HepG2 (cell line): ENCODE measurements around the gene KCNMA1. TPM values are rescaled to one million over a fixed set of nuclear protein-coding genes. Genes with fewer than 3 reads are reported as not detected.

Experiments
- ATAC-seq: fragments of 200-7000 bp; cut with Tn5 transposase; 3 replicates; pipeline ENCODE4 v1.9.1; 2020; ENCODE audit warnings: mild to moderate bottlenecking, moderate library complexity
- BruUV-seq: library from RNA; stranded (reverse); fragments of 400-500 nt; replicated peaks from 2 replicates; lab custom pipeline; 2021; lab: Mats Ljungman, UMichigan
- CTCF ChIA-PET: fragments of 300-600 bp; formaldehyde crosslinking; extraction: SDS; loops from one replicate; lab custom pipeline; 2021; ENCODE audit warnings: low total read pairs, inconsistent platforms, low intra/inter-chr PET ratio; lab: Yijun Ruan, JAX
- POLR2A ChIA-PET: fragments of 350-600 bp; sonication (Branson Sonifier 250); formaldehyde crosslinking; loops from one replicate; lab custom pipeline; 2020; ENCODE audit warnings: antibody characterized with exemption, inconsistent platforms; lab: Yijun Ruan, JAX
- DNase-seq: peaks from one replicate; pipeline ENCODE4 v3.0.0-alpha.2; 2015; ENCODE audit warnings: low spot score
- FAIRE-seq: peaks from 3 replicates; lab custom pipeline; 2011; peaks lifted over from hg19 to GRCh38; lab: Jason Lieb, UNC
- H2AFZ ChIP-seq: one replicate; pipeline ENCODE4 v1.6.1; 2011; ENCODE audit warnings: low read length, inconsistent platforms
- H3K27ac ChIP-seq: fragments of 300-600 bp; 3 replicates; pipeline ENCODE4 v1.8.0; 2011; ENCODE audit warnings: mixed run types, mild to moderate bottlenecking, mixed read lengths, low read length, inconsistent platforms; ENCODE audit not compliant: insufficient read depth; ENCODE audit errors: extremely low read length
- H3K27me3 ChIP-seq, 2 experiments: fragments of 200-600 bp in 1 of 2; 2 replicates in 1 of 2; 3 replicates in 1 of 2; pipeline versions ENCODE4 v1.6.0 to v1.8.0; 2011; ENCODE audit warnings: low read length in 2 of 2, mild to moderate bottlenecking in 2 of 2, moderate library complexity in 2 of 2, inconsistent platforms in 1 of 2; ENCODE audit not compliant: insufficient read depth in 2 of 2, control insufficient read depth in 1 of 2
- H3K36me3 ChIP-seq, 2 experiments: fragments of 200-600 bp in 1 of 2; replicated peaks in 1 of 2; 2 replicates in 1 of 2; 3 replicates in 1 of 2; pipeline versions ENCODE4 v1.5.1 to v1.8.0; 2011; ENCODE audit warnings: low read length in 2 of 2, inconsistent platforms in 1 of 2; ENCODE audit not compliant: insufficient read depth in 2 of 2, control insufficient read depth in 1 of 2
- H3K4me1 ChIP-seq: 2 replicates; pipeline ENCODE4 v1.5.1; 2012; ENCODE audit warnings: low read length, inconsistent platforms; ENCODE audit not compliant: insufficient read depth
- H3K4me2 ChIP-seq: 2 replicates; pipeline ENCODE4 v1.6.0; 2011; ENCODE audit warnings: low read depth, low read length, inconsistent platforms
- H3K4me3 ChIP-seq, 3 experiments: fragments of 200-600 bp in 1 of 3; sonication (generic), shearing (Covaris generic) in 1 of 3; replicated peaks in 1 of 3; 2 replicates each; pipeline ENCODE4 v1.5.1; 2011 to 2016; ENCODE audit warnings: low read length in 3 of 3, inconsistent platforms in 2 of 3, low read depth in 2 of 3, mild to moderate bottlenecking in 2 of 3, control low read depth in 1 of 3, mixed read lengths in 1 of 3; ENCODE audit not compliant: insufficient read depth in 1 of 3
- H3K79me2 ChIP-seq: one replicate; pipeline ENCODE4 v1.6.1; 2011; ENCODE audit warnings: low read length, inconsistent platforms; ENCODE audit not compliant: insufficient read depth
- H3K9ac ChIP-seq: 2 replicates; pipeline ENCODE4 v1.6.0; 2011; ENCODE audit warnings: mild to moderate bottlenecking, low read depth, low read length, inconsistent platforms; ENCODE audit not compliant: insufficient read depth
- H3K9me3 ChIP-seq: 2 replicates; pipeline ENCODE4 v1.5.1; 2012; ENCODE audit warnings: mild to moderate bottlenecking, low read length
- H4K20me1 ChIP-seq: 2 replicates; pipeline ENCODE4 v1.6.0; 2011; ENCODE audit warnings: inconsistent platforms, mild to moderate bottlenecking, low read length, moderate library complexity; ENCODE audit not compliant: insufficient read depth
- ARNT ChIP-seq: fragments of 450-650 bp; IDR thresholded peaks from 2 replicates; pipeline ENCODE4 v1.6.1; 2017
- GATAD2A ChIP-seq: IDR thresholded peaks from 2 replicates; pipeline ENCODE4 v1.6.1; 2016
- GLI4 ChIP-seq: sonication (generic); formaldehyde crosslinking; IDR thresholded peaks from 2 replicates; pipeline ENCODE4 v1.5.1; 2020; ENCODE audit warnings: missing genetic modification reagents, mild to moderate bottlenecking, moderate library complexity, borderline replicate concordance
- ISL2 ChIP-seq: sonication (generic); formaldehyde crosslinking; IDR thresholded peaks from 2 replicates; pipeline ENCODE4 v1.5.0; 2020; ENCODE audit warnings: missing genetic modification reagents
- MEF2D ChIP-seq: sonication (generic); formaldehyde crosslinking; IDR thresholded peaks from 2 replicates; pipeline ENCODE4 v1.5.1; 2020; ENCODE audit warnings: mild to moderate bottlenecking, missing genetic modification reagents
- ZBTB34 ChIP-seq: sonication (generic); formaldehyde crosslinking; IDR thresholded peaks from 2 replicates; pipeline ENCODE4 v1.8.0; 2022; ENCODE audit warnings: mild to moderate bottlenecking, missing genetic modification reagents
- ZNF230 ChIP-seq: sonication (generic); formaldehyde crosslinking; IDR thresholded peaks from 2 replicates; pipeline ENCODE4 v1.4.0; 2020; ENCODE audit warnings: mild to moderate bottlenecking, missing genetic modification reagents
- ZNF326 ChIP-seq: sonication (generic); formaldehyde crosslinking; IDR thresholded peaks from 2 replicates; pipeline ENCODE4 v1.4.0; 2020; ENCODE audit warnings: missing genetic modification reagents, borderline replicate concordance
- ZNF451 ChIP-seq: sonication (generic); formaldehyde crosslinking; IDR thresholded peaks from 2 replicates; pipeline ENCODE4 v1.5.0; 2020; ENCODE audit warnings: mild to moderate bottlenecking, missing genetic modification reagents
- ZNF83 ChIP-seq: sonication (generic); formaldehyde crosslinking; IDR thresholded peaks from 2 replicates; pipeline ENCODE4 v1.4.0; 2020; ENCODE audit warnings: missing genetic modification reagents, mild to moderate bottlenecking, borderline replicate concordance
- WGBS: methylation state at CpG from one replicate; pipeline ENCODE4 v1.1.6; 2017; ENCODE audit warnings: low lambda C conversion rate; 5-methylcytosine and 5-hydroxymethylcytosine counted together
- in situ Hi-C: cut with HindIII; loops from 2 replicates; pipeline ENCODE4 v1.10.0; 2017; ENCODE audit warnings: low pct_unique_long_range_greater_than_20kb; ENCODE audit not compliant: extremely low pct_ligation_motif_present
- intact Hi-C: fragments of 100-400 bp; cut with micrococcal nuclease; formaldehyde crosslinking; loops from one replicate; pipeline ENCODE4 v1.10.0; 2022; ENCODE audit not compliant: unreplicated experiment
- polyA plus RNA-seq, 8 experiments: library from polyadenylated mRNA; depleted of rRNA in 3 of 8; stranded (reverse) in 7 of 8; unstranded in 1 of 8; fragments of >200 nt; fragmentation: Illumina TruSeq in 4 of 8; extraction: Trizol in 4 of 8; gene quantifications; 2 replicates each; pipeline versions ENCODE4 v1.2.1 to v1.2.3, GENCODE V29; 2011 to 2016; ENCODE audit warnings: low read depth in 4 of 8, missing spikeins in 1 of 8, mixed read lengths in 1 of 8; ENCODE audit not compliant: insufficient read depth in 1 of 8
- total RNA-seq, 5 experiments: library from RNA; depleted of rRNA; stranded (reverse); fragments of >200 nt; fragmentation: Illumina TruSeq; extraction: Trizol; gene quantifications; 2 replicates each; pipeline ENCODE4 v1.2.3, GENCODE V29; 2016; ENCODE audit warnings: low read depth in 1 of 5

KCNMA1 gene
- total and polyA plus RNA-seq, 2 of the 13 experiments (the other 11 are each of a cell fraction or from before 2014, with no cell fraction given) = 0.02 TPM; not detected in 1

GRCh38 chr10:77518910-77519274 lies 118.7 kb downstream of the KCNMA1 start:
- TF ChIP-seq ZNF83 (CRISPR knock-in tag) = no peak
- no peak for TF ChIP-seq GLI4 (CRISPR knock-in tag)
- TF ChIP-seq ISL2 (CRISPR knock-in tag) = no peak
- TF ChIP-seq GATAD2A (CRISPR knock-in tag) = no peak
- TF ChIP-seq ZNF230 (CRISPR knock-in tag) = no peak
- no peak for TF ChIP-seq ZNF451 (CRISPR knock-in tag)
- no peak for TF ChIP-seq ARNT
- no peak for TF ChIP-seq ZNF326 (CRISPR knock-in tag)
- no peak for TF ChIP-seq MEF2D (CRISPR knock-in tag)
- no peak for TF ChIP-seq ZBTB34 (CRISPR knock-in tag)
- CTCF ChIA-PET = no interaction called here
- Histone ChIP-seq H3K36me3 (no peaks in the 10 kb centered on the region), H3K27me3 (peaks cover 0 to 5% of the 10 kb centered on the region in 2 experiments; a peak in 3 of 5 replicates), H3K27ac (no peak overlapping the region), H3K9ac (no peak overlapping the region), H2AFZ (no peak overlapping the region), H3K79me2 (no peaks in the 10 kb centered on the region), H3K4me3 (no peak overlapping the region), H3K9me3 (no peaks in the 10 kb centered on the region), H4K20me1 (no peaks in the 10 kb centered on the region), H3K4me2 (no peak overlapping the region), H3K4me1 (no peaks in the 10 kb centered on the region)
- in situ Hi-C loops = no loop called here
- POLR2A ChIA-PET = no interaction called here
- DNase-seq (no peak), ATAC-seq (no peak), FAIRE-seq (no peak)
- WGBS = 12% methylated on average over 6 of the region's 6 CpGs
- intact Hi-C loops = no loop called here
- no TSS peak for BruUV-seq
